Endothelial cell (in vitro differentiated cells): ENCODE results near the gene CUZD1. TPM values are rescaled to one million over a fixed set of nuclear protein-coding genes. Genes with fewer than 3 reads are reported as not detected.

ENCODE experiments used
- DNase-seq: peaks from one replicate; pipeline ENCODE4 v3.0.0; 2021; ENCODE audit warnings: low spot score
- H3K27ac Mint-ChIP-seq: one replicate; pipeline ENCODE4 v1.8.0; 2021; ENCODE audit warnings: mixed read lengths, inconsistent platforms; ENCODE audit not compliant: unreplicated experiment
- H3K27me3 Mint-ChIP-seq: one replicate; pipeline ENCODE4 v1.8.0; 2021; ENCODE audit warnings: mild to moderate bottlenecking, moderate library complexity, mixed read lengths, inconsistent platforms; ENCODE audit not compliant: unreplicated experiment
- H3K36me3 Mint-ChIP-seq: one replicate; pipeline ENCODE4 v1.8.0; 2021; ENCODE audit warnings: mild to moderate bottlenecking, low read depth, mixed read lengths, inconsistent platforms; ENCODE audit not compliant: unreplicated experiment
- H3K4me1 Mint-ChIP-seq: one replicate; pipeline ENCODE4 v1.8.0; 2021; ENCODE audit warnings: mild to moderate bottlenecking, mixed read lengths, inconsistent platforms; ENCODE audit not compliant: unreplicated experiment
- H3K4me3 Mint-ChIP-seq: one replicate; pipeline ENCODE4 v1.8.0; 2021; ENCODE audit warnings: mild to moderate bottlenecking, mixed read lengths, inconsistent platforms; ENCODE audit not compliant: unreplicated experiment
- H3K9me3 Mint-ChIP-seq: one replicate; pipeline ENCODE4 v1.8.0; 2021; ENCODE audit warnings: mixed read lengths, inconsistent platforms; ENCODE audit not compliant: unreplicated experiment
- CTCF ChIP-seq: fragments of 200-600 bp; sonication (generic); IDR thresholded peaks from one replicate; pipeline ENCODE4 v1.5.0; 2021; ENCODE audit warnings: antibody characterized with exemption; ENCODE audit not compliant: unreplicated experiment
- total RNA-seq: library from RNA; stranded (reverse); fragmentation: NEBNext Ultra II Directional; extraction: Animal tissue kit (Norgen Biotek cat#: 25700); gene quantifications from one replicate; pipeline ENCODE4 v1.2.1, GENCODE V29; 2021; ENCODE audit not compliant: unreplicated experiment

The CUZD1 gene
- total RNA-seq, 1 donor from 2014 or later = 0.54 TPM

DNA sequence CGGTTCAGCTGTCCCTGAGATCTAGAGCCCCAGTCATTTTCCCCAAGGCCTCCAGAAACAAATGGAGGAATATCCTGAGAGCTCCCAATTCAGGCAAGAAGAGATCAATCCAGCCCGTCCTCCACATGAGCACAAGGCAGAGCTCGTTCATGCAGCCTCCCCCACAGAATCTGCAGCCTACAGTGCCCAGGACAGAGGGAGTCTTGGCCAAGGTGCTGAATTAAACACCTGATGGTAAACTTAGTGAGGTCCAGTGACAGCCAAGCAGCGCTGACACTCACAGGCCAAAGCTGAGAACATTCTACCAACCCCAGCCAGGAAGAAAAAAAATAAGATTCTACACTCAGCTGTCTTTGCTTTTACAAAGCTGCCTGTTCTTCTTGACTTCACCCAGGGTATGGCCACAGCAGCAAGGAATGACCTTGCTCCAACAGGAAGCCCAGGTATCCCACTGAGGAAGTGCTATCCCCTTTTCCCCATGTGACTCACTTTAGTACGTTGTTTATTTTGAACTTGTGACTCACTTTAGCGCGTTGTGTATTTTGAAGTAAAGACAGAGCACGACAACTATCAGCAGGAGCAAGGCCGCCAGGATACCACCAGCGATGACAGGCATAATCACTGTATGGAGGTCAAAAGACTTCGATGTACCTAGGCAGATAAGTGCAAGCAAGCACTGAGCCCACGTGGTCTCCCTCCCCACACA, 4.4 kb upstream of the CUZD1 start:
- no peak overlapping the region for H3K27ac Mint-ChIP-seq
- H3K9me3 Mint-ChIP-seq = no peaks in the 10 kb centered on the region
- no peak for DNase-seq
- peaks cover 7% of the 10 kb centered on the region for H3K4me1 Mint-ChIP-seq
- TF ChIP-seq CTCF = no peak
- no peak overlapping the region for H3K4me3 Mint-ChIP-seq
- H3K36me3 Mint-ChIP-seq = peaks cover 6% of the 10 kb centered on the region
- no peaks in the 10 kb centered on the region for H3K27me3 Mint-ChIP-seq

GRCh38 chr10:122849090-122849489, 3.4 kb upstream of the CUZD1 start:
- Mint-ChIP-seq H3K27me3 (no peaks in the 10 kb centered on the region), H3K27ac (no peak overlapping the region), H3K9me3 (no peaks in the 10 kb centered on the region), H3K36me3 (peaks cover 6% of the 10 kb centered on the region), H3K4me1 (peaks cover 7% of the 10 kb centered on the region), H3K4me3 (no peak overlapping the region)
- DNase-seq = no peak
- no peak for TF ChIP-seq CTCF

DNA sequence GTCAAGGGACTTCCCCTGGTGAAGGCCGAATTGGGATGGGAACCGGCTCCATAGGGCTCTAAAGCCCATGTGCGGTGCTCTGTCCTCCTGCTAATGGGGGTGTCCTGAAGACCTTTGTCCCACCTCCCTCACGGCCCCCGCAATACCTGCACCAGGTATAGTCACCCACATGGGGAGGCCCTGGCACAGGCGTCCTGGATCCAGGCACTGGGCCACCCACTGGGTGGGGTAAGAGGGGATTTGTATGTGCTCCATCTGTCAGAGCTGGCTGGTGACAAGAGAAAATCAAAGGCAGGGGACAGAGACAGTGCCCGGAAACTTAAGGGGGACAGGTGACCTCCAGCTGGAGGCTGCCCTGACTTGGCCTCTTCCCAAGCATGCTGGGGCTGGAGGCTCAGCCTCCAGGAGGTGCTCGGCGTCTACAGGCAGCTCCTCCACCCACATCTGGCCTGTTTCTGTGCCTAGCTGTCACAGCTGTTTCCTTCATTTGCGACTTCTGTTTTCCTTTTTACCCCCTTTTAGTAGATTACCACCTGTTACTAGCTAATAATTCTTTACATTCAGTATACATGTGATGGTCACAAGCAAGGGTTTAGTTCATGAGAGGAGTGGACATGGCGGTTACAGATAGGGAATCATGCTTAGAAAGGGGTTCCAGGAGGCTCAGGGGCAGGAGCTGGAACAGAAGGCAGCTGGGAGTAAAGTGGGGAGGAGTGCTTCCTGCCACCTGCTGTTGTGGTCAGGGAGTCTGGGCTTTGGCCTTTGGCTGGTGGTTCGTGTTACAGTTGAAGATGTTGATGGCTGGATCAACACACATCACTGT, 2.3 kb upstream of the CUZD1 start:
- Mint-ChIP-seq H3K4me3 (no peak overlapping the region), H3K27me3 (no peaks in the 10 kb centered on the region), H3K27ac (no peak overlapping the region), H3K4me1 (peaks cover 7% of the 10 kb centered on the region), H3K36me3 (peaks cover 4% of the 10 kb centered on the region), H3K9me3 (no peaks in the 10 kb centered on the region)
- no peak for TF ChIP-seq CTCF
- no peak for DNase-seq

- no peak for DNase-seq
- H3K36me3 Mint-ChIP-seq = peaks cover 4% of the 10 kb centered on the region
- no peak overlapping the region for H3K4me3 Mint-ChIP-seq
- no peaks in the 10 kb centered on the region for H3K27me3 Mint-ChIP-seq
- H3K4me1 Mint-ChIP-seq = no peaks in the 10 kb centered on the region
- no peaks in the 10 kb centered on the region for H3K9me3 Mint-ChIP-seq
- no peak for TF ChIP-seq CTCF
- H3K27ac Mint-ChIP-seq = no peak overlapping the region
Measured at GRCh38 chr10:122844146-122844545, 1.5 kb downstream of the CUZD1 start.

DNA sequence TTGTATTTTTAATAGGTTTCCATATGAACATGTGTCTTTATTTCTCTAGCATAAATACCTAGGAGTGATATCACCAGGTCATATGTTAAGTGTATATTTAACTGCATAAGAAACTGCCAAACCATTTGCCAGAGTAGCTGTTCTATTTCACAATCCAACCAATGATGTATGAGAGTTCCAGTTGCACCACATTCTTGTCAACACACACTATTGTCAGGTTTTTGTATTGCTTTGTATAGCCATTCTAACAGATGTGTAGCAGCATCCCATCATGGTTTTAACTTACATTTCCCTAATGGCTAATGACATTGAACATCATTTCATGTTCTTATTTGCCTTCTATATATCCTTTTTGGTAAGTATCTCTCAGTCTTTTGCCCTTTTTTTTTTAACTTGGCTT, 4.1 kb downstream of the CUZD1 start:
- Mint-ChIP-seq H3K36me3 (peaks cover 5% of the 10 kb centered on the region), H3K4me1 (no peaks in the 10 kb centered on the region), H3K27me3 (no peaks in the 10 kb centered on the region), H3K27ac (no peak overlapping the region), H3K4me3 (no peak overlapping the region), H3K9me3 (no peaks in the 10 kb centered on the region)
- DNase-seq = no peak
- TF ChIP-seq CTCF = no peak
